K562 treated with DMSO at 1 percent for 24 hours (cell line): ENCODE measurements around the gene ATP1A3. TPM values are rescaled to one million over a fixed set of nuclear protein-coding genes. Genes with fewer than 3 reads are reported as not detected.

Experiments
- total RNA-seq: library from RNA; unstranded; fragments of 300-600 nt; gene quantifications from 2 replicates; pipeline ENCODE4 v1.2.3, GENCODE V29; 2022; ENCODE audit warnings: low read depth; ENCODE audit not compliant: insufficient read depth

ATP1A3 gene
- 0.96 and 1.1 TPM in 2 replicates for total RNA-seq

GRCh38 chr19:41993612-41994483 is at the start of gene ATP1A3:
Gene ATP1A3 (minus strand): TSS chr19:41994230. CDS start chr19:41994076, 154 bp downstream.

DNA sequence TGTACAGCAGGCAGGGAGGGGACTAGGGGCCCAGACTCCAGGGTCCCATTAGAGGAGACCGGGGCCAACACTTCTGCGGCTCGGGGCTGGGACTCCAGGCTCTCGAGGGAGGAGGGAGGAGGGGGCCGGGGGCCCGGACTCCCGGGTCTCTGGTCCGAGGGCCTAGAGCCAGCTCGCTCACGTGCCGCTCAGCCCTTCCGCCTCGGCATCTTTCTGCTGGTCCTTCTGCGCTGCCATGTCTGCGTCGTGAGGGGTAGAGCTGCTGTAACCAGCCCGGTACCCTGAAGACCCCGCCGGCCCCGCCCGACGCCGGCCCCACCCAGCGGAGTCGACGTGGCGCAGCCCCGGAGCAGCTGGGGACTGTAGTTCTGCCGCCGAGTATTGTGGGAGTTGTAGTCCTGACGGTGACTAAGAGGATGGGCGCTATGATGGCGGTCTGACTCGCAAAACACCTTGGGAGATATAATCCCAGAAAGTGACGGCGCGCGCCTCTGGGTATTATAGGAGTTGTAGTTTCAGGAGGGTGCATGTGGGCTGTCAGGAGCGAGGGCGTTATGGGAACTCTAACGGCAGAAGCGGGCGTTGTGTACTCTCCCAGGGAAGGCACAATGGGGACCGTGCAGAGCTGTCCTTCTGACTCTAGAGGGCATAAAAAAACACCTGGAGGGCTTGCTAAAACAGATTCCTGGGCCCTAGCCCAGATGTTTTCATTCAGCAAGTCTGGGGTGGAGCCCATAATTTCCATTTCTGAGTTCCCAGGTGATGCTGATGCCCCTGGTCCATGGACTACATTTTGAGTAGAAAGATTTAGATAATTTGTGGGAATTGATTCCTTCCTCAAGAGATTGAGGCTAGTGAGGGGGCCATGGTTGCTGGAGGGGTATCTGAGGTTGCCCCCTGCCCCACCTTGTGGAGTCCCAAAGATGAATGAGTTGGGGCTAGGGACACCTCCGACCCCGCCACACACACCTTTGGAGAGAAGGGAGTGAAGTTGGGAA is 34.7 kb downstream of the ATP1A3 start, which contains the start of gene RABAC1:
TSS of gene RABAC1 (minus strand) at position 266 of the 998 bp plus-strand sequence. CDS start at position 237, 29 bp downstream.

DNA sequence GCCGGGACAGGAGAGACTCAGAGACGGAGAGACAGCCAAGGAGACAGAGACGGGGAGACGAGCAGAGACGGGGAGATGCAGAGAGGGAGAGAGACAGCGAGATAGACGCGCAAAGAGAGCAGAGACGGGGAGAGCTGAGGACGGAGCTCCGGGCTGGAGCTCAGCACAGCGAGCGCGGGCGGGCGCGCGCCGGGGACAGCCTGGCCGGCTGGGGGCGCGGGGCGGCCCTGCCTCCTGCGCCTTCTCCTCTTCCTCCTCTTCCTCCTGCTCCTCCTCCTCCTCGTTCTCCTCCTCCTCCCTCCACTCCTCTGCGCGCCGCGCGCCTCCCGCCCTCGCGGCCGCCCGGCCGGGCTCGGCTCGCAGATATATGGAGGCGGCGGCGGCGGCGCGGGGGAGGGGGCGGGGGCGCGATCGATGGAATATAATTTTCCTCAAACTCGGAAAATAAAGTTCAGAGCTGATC is 65.8 kb downstream of the ATP1A3 start, which contains the start of gene ERFL:
TSS of gene ERFL (minus strand) at position 229 of the 463 bp plus-strand sequence. CDS start 15,530 bp downstream, outside the sequence.

Other genes with a start within 250 kb of the ATP1A3 start
- gene CEACAM6, start 238.7 kb downstream of the ATP1A3 start, total RNA-seq: not detected in 2 replicates
- not detected in 2 replicates for gene CEACAM3, start 197.6 kb downstream of the ATP1A3 start, total RNA-seq
- not detected in 2 replicates for gene LYPD4, start 149.5 kb downstream of the ATP1A3 start, total RNA-seq
- not detected in 2 replicates for gene DMRTC2, start 149.2 kb downstream of the ATP1A3 start, total RNA-seq
- gene RPS19, start 134.0 kb downstream of the ATP1A3 start, total RNA-seq: 4,149 and 4,184 TPM in 2 replicates
- gene CD79A, start 117.0 kb downstream of the ATP1A3 start, total RNA-seq: 0.39 and 0.59 TPM in 2 replicates
- gene ARHGEF1, start 111.0 kb downstream of the ATP1A3 start, total RNA-seq: 131 and 143 TPM in 2 replicates
- 0.82 and 1.1 TPM in 2 replicates for gene ERFL, start 65.8 kb downstream of the ATP1A3 start, total RNA-seq
- gene RABAC1, start 34.9 kb downstream of the ATP1A3 start, total RNA-seq: 194 and 196 TPM in 2 replicates
- gene GRIK5, start 76.0 kb upstream of the ATP1A3 start, total RNA-seq: 3.0 and 3.6 TPM in 2 replicates
- 31.0 and 34.9 TPM in 2 replicates for gene ZNF574, start 81.9 kb upstream of the ATP1A3 start, total RNA-seq
- gene POU2F2, start 138.2 kb upstream of the ATP1A3 start, total RNA-seq: 0.97 and 1.0 TPM in 2 replicates
- 65.1 and 72.9 TPM in 2 replicates for gene DEDD2, start 223.4 kb upstream of the ATP1A3 start, total RNA-seq
- gene ZNF526, start 226.1 kb upstream of the ATP1A3 start, total RNA-seq: 12.7 and 13.4 TPM in 2 replicates
- gene GSK3A, start 248.4 kb upstream of the ATP1A3 start, total RNA-seq: 87.2 and 94.2 TPM in 2 replicates